ENCODE data around the gene USP7.

USP7 gene

DNA sequence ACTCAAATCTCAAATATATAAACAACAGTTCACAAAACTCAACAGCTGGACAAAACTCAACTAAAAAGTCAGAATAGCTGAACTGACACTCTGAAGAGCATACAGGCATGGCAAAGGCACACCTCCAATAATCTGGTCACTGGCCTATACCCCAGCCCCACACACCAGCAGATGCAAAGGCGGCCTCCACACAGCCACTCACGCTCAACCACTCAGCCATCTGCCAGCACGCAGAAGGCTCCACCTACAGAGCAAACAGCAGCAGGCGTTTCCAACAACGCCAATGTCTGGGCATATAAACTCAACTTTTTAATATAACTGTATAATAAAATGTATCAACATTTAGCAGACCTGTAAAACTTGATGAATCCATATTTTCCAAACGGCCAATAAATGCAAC, 17.2 kb downstream of the USP7 start:
- no peak overlapping the region for H3K4me3 ChIP-seq (ENCODE audit: control insufficient read depth, low read depth, low read length)
- DNase-seq (ENCODE audit: low read depth), result no peak
- TF ChIP-seq, protein P1, sequence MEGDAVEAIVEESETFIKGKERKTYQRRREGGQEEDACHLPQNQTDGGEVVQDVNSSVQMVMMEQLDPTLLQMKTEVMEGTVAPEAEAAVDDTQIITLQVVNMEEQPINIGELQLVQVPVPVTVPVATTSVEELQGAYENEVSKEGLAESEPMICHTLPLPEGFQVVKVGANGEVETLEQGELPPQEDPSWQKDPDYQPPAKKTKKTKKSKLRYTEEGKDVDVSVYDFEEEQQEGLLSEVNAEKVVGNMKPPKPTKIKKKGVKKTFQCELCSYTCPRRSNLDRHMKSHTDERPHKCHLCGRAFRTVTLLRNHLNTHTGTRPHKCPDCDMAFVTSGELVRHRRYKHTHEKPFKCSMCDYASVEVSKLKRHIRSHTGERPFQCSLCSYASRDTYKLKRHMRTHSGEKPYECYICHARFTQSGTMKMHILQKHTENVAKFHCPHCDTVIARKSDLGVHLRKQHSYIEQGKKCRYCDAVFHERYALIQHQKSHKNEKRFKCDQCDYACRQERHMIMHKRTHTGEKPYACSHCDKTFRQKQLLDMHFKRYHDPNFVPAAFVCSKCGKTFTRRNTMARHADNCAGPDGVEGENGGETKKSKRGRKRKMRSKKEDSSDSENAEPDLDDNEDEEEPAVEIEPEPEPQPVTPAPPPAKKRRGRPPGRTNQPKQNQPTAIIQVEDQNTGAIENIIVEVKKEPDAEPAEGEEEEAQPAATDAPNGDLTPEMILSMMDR (IDR thresholded peaks at IDR 0.05; ENCODE audit: control insufficient read depth, insufficient read depth, low read depth, low read length, missing control alignments), result no peak

DNA sequence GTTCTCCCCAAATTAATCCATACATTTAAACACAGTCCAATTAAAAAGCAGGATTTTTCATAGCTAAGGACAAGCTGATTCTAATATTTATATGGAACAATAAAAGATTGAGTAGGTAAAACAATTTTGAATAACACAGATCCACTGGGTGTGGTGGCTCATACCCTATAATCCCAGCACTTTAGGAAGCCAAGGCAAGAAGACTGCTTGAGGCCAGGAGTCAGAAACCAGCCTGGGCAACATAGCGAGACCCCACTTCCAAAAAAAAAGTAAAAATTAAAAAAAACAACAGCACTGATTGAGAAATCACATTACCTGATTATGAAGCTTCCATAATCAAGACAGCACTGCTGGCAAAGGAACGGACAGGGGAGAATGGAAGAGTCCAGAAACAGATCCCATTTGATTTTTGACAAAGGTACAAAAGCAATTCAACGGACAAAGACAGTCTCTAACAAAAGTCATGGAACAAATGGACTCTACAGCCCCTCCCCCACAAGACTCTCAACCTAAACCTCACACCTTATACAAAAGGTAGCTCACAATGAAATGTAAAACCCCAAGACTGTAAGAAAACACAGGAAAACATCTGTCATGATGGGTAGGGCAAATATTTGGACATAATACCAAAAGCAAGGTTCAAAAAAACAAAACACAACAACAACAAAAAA, 17.9 kb downstream of the USP7 start:
- H3K4me3 ChIP-seq (ENCODE audit: control insufficient read depth, low read depth, low read length), result no peak overlapping the region
- DNase-seq (ENCODE audit: low read depth), result no peak
- TF ChIP-seq, protein P1 (IDR thresholded peaks at IDR 0.05; ENCODE audit: control insufficient read depth, insufficient read depth, low read depth, low read length, missing control alignments), result no peak

DNA sequence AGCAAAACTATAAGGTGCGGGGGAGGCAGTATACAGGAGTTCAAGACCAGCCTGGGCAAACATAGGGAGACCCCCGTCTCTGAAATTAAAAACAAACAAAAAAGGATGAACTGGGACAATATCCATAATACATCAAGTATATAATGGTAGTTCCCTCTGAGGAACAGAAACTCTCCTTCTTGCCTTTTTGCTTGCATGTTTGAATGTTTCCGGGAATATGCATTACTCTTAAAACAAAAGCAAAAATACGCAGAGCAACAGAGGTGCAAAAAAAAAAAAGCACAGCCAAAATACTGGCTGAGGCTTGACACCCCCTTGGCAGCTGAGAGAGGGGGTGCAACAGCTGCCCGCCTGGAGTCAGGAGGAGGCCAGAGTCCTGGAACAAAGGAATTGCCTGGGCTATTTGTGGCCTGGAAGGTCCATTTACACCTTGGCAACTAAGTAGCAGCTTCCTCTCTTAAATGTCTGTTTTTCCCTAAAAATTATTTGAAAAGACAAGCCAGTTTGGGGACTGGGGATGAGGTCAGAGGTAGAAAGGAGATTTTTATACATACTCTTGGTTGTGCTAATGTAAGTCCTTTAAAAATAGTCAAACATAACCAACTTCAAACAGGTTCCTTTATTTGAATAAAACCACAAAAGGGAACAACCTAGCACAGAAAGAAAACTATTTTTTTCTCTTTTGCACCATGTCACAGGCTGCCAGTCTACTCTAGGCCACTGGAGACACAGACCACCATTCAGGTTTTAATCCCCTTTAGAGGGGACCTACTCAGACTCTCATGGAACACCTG, 19.5 kb downstream of the USP7 start:
- DNase-seq (ENCODE audit: low read depth), result no peak
- TF ChIP-seq, protein P1 (IDR thresholded peaks at IDR 0.05; ENCODE audit: control insufficient read depth, insufficient read depth, low read depth, low read length, missing control alignments), result no peak
- H3K4me3 ChIP-seq (ENCODE audit: control insufficient read depth, low read depth, low read length), result no peak overlapping the region

DNA sequence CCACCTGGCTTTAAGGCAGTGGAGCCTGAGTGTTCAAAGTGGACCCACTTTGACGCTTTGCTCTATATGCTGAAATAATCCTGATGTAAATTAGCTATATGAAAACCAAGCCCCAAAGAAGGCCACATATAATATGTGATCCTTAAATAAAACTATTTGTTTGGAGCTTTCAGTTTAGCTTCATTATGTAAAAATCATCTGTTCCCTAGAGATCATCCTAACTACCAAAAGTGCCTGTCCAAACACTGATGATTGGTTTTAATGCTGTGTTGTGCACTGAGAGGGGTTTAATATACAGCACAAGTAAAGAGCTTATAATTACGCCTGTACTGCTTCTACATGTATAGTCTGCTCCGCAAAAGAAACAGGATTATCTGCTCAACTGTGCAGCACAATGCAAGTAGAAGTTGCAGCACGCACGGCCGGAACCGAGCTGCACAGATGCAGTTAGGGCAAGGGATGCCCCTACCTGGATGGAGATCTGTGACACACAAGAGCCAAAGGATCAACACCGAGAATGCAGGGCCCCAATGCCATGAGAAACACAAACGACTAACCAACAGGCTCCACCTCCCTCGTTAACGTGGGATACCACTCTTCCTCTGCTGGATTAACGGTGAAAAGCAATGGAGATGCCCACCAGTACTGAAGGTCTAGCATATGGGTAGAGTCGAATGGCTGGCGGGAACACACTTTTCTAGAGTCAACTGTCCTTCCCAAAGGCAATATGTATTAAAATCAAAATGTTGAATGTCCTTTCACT, 20.5 kb downstream of the USP7 start:
- no peak overlapping the region for H3K4me3 ChIP-seq (ENCODE audit: control insufficient read depth, low read depth, low read length)
- no peak for DNase-seq (ENCODE audit: low read depth)
- TF ChIP-seq, protein P1 (IDR thresholded peaks at IDR 0.05; ENCODE audit: control insufficient read depth, insufficient read depth, low read depth, low read length, missing control alignments), result no peak

DNA sequence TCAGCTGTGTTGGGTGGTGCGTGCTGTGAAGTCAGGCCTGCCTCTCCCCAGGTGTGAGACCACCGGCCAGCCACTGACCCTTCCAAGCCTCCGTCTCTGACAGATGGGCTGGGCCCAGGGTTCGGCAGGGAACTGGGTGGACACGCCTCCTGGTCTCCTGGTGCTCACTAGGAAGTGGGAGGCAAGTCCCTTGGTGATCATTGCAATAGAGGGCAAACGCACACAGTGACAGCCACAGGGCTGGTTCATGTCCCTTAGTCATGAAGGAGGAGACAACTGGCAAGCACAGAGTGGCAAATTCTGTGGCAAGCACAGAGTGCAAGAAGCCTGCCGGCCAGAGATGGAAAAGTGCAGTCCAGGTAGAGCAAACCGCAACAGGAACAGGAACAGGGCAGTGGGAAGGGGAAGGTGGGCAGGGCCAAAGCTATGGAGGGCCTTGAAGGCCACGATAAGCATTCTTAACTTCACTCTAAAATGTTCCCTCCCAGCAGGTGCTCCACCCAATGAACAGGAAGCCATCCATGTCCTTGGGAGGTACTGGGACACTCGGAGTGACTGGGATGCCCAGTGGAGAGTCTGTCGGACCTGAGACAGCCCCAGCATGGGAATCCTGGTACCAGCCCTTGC, 21.9 kb downstream of the USP7 start:
- TF ChIP-seq, protein P1 (IDR thresholded peaks at IDR 0.05; ENCODE audit: control insufficient read depth, insufficient read depth, low read depth, low read length, missing control alignments), result no peak
- H3K4me3 ChIP-seq (ENCODE audit: control insufficient read depth, low read depth, low read length), result no peak overlapping the region
- no peak for DNase-seq (ENCODE audit: low read depth)

DNA sequence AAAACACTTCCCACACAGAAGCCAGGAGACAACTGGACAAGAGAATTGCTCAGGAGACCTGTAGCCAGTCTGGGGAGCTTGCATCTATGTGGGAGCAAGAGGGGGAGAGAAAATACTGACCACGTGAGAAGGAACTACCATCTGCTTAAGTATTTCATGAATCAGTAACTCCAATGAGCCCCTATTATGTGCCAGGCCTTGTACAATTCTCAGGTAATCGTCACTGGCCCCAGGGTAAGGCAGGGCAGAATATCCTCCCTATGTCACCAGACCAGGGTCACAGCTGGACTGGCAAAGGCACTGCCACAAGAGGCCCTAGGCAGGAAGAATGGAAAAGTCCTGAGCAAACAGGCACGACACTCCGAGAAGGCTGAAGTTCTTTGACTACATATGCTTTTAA, 25.9 kb downstream of the USP7 start:
- H3K4me3 ChIP-seq (ENCODE audit: control insufficient read depth, low read depth, low read length), result no peak overlapping the region
- TF ChIP-seq, protein P1 (IDR thresholded peaks at IDR 0.05; ENCODE audit: control insufficient read depth, insufficient read depth, low read depth, low read length, missing control alignments), result no peak
- no peak for DNase-seq (ENCODE audit: low read depth)

Measured in AG09309 (cell line).